K562 (cell line): ENCODE data around the gene FOXP4. TPM values are rescaled to one million over a fixed set of nuclear protein-coding genes. Genes with fewer than 3 reads are reported as not detected.

Source experiments
- ATAC-seq: fragments of 200-7000 bp; cut with Tn5 transposase; 3 replicates; pipeline ENCODE4 v1.9.1; 2020; ENCODE audit warnings: moderate library complexity
- BruUV-seq: library from RNA; stranded (reverse); fragments of 400-500 nt; replicated peaks from 2 replicates; lab custom pipeline; 2021; lab: Mats Ljungman, UMichigan
- CTCF ChIA-PET: fragments of 300-600 bp; formaldehyde crosslinking; extraction: SDS; loops from one replicate; lab custom pipeline; 2021; ENCODE audit warnings: low intra/inter-chr PET ratio; lab: Yijun Ruan, JAX
- POLR2A ChIA-PET: fragments of 300-600, 350-650 bp; sonication (Branson Sonifier 250); formaldehyde crosslinking; extraction: SDS; loops from one replicate; lab custom pipeline; 2021; ENCODE audit warnings: antibody characterized with exemption, inconsistent platforms; lab: Yijun Ruan, JAX
- DNase-seq, 4 experiments: peaks; one replicate each; pipeline versions ENCODE4 v3.0.0 to v3.0.0-alpha.2; 2011 to 2018; ENCODE audit warnings: low spot score in 3 of 4, mixed read lengths in 3 of 4; ENCODE audit errors: extremely low read depth in 1 of 4
- FAIRE-seq: peaks from 2 replicates; lab custom pipeline; 2011; peaks lifted over from hg19 to GRCh38; lab: Jason Lieb, UNC
- H2AFZ ChIP-seq: 2 replicates; pipeline ENCODE4 v1.6.0; 2011; ENCODE audit warnings: low read depth, low read length, control low read depth, inconsistent platforms
- H3K27ac ChIP-seq: fragments of 200-600 bp; 3 replicates; pipeline ENCODE4 v1.8.0; 2011; ENCODE audit warnings: low read depth, mild to moderate bottlenecking, control low read depth, inconsistent platforms, low read length, moderate library complexity, mixed read lengths; ENCODE audit errors: extremely low read depth
- H3K27me3 ChIP-seq, 2 experiments: fragments of 300-600 bp in 1 of 2; 2 replicates in 1 of 2; 3 replicates in 1 of 2; pipeline versions ENCODE4 v1.6.0 to v1.8.0; 2011; ENCODE audit warnings: inconsistent platforms in 2 of 2, low read length in 2 of 2, mild to moderate bottlenecking in 1 of 2, mixed read lengths in 1 of 2, moderate library complexity in 1 of 2; ENCODE audit not compliant: control insufficient read depth in 2 of 2, insufficient read depth in 2 of 2
- H3K36me3 ChIP-seq: fragments of 300-600 bp; 3 replicates; pipeline ENCODE4 v1.8.0; 2011; ENCODE audit warnings: mild to moderate bottlenecking, low read length, inconsistent platforms; ENCODE audit not compliant: control insufficient read depth, insufficient read depth
- H3K4me1 ChIP-seq, 2 experiments: fragments of 200-600 bp in 1 of 2; replicated peaks in 1 of 2; 2 replicates in 1 of 2; 3 replicates in 1 of 2; pipeline versions ENCODE4 v1.5.1 to v1.8.0; 2011; ENCODE audit warnings: inconsistent platforms in 2 of 2, low read length in 2 of 2, mild to moderate bottlenecking in 1 of 2, mixed read lengths in 1 of 2, moderate library complexity in 1 of 2; ENCODE audit not compliant: control insufficient read depth in 2 of 2, insufficient read depth in 2 of 2
- H3K4me2 ChIP-seq: 2 replicates; pipeline ENCODE4 v1.6.1; 2011; ENCODE audit warnings: low read length, control low read depth, inconsistent platforms, mixed read lengths; ENCODE audit not compliant: insufficient read depth
- H3K4me3 ChIP-seq: fragments of 200-600 bp; sonication (generic), shearing (Covaris generic); 2 replicates; pipeline ENCODE4 v1.5.1; 2016; ENCODE audit warnings: control low read depth, inconsistent platforms
- H3K79me2 ChIP-seq: fragments of 200-600 bp; 3 replicates; pipeline ENCODE4 v1.8.0; 2011; ENCODE audit warnings: low read length, inconsistent platforms; ENCODE audit not compliant: control insufficient read depth, insufficient read depth
- H3K9ac ChIP-seq, 2 experiments: 2 replicates each; pipeline versions ENCODE4 v1.6.0 to v1.6.1; 2011; ENCODE audit warnings: low read depth in 2 of 2, low read length in 2 of 2, control low read depth in 1 of 2, inconsistent platforms in 1 of 2, mild to moderate bottlenecking in 1 of 2, mixed read lengths in 1 of 2; ENCODE audit not compliant: insufficient read depth in 1 of 2
- H3K9me1 ChIP-seq: one replicate; pipeline ENCODE4 v1.6.0; 2011; ENCODE audit warnings: inconsistent platforms, mild to moderate bottlenecking, low read length, moderate library complexity; ENCODE audit not compliant: control insufficient read depth, insufficient read depth
- H3K9me3 ChIP-seq: replicated peaks from 2 replicates; pipeline ENCODE4 v1.5.1; 2011; ENCODE audit warnings: low read depth, low read length, inconsistent platforms; ENCODE audit not compliant: control insufficient read depth, insufficient read depth
- H4K20me1 ChIP-seq: replicated peaks from 2 replicates; pipeline ENCODE4 v1.6.1; 2011; ENCODE audit warnings: low read length, inconsistent platforms, mixed read lengths; ENCODE audit not compliant: control insufficient read depth, insufficient read depth
- BCOR ChIP-seq: fragments of 450-650 bp; IDR thresholded peaks from 2 replicates; pipeline ENCODE4 v1.6.1; 2016
- ETS2 ChIP-seq: IDR thresholded peaks from 2 replicates; pipeline ENCODE4 v1.6.1; 2016; ENCODE audit warnings: borderline replicate concordance, missing genetic modification characterization, mild to moderate bottlenecking, moderate library complexity, missing compliant biosample characterization; ENCODE audit not compliant: poor library complexity, severe bottlenecking
- IRF1 ChIP-seq: sonication (generic); formaldehyde crosslinking; IDR thresholded peaks from 2 replicates; pipeline ENCODE4 v1.8.0; 2022; ENCODE audit warnings: missing genetic modification reagents, mild to moderate bottlenecking, borderline replicate concordance
- NCOA1 ChIP-seq: fragments of 450-650 bp; IDR thresholded peaks from 2 replicates; pipeline ENCODE4 v1.6.1; 2016; ENCODE audit warnings: low read depth
- PCBP2 ChIP-seq: fragments of 200-400 bp; formaldehyde crosslinking; IDR thresholded peaks from 2 replicates; pipeline ENCODE4 v1.6.1; 2018; ENCODE audit warnings: low read length, low read depth, mild to moderate bottlenecking, moderate library complexity; ENCODE audit not compliant: poor library complexity, severe bottlenecking
- RAD51 ChIP-seq: fragments of 450-650 bp; IDR thresholded peaks from 2 replicates; pipeline ENCODE4 v1.7.1; 2016; ENCODE audit warnings: low read depth, mild to moderate bottlenecking, borderline replicate concordance
- RBM14 ChIP-seq: fragments of 200-400 bp; formaldehyde crosslinking; IDR thresholded peaks from 2 replicates; pipeline ENCODE4 v1.6.1; 2018; ENCODE audit warnings: low read depth, mild to moderate bottlenecking, low read length, moderate library complexity, borderline replicate concordance; ENCODE audit not compliant: insufficient read depth
- RBM25 ChIP-seq: fragments of 200-400 bp; formaldehyde crosslinking; IDR thresholded peaks from 2 replicates; pipeline ENCODE4 v1.6.1; 2018; ENCODE audit warnings: low read length, low read depth, moderate library complexity; ENCODE audit not compliant: severe bottlenecking
- RCOR1 ChIP-seq, 2 experiments: IDR thresholded peaks; 2 replicates each; pipeline ENCODE4 v1.6.1; 2012; ENCODE audit warnings: low read depth in 2 of 2, low read length in 2 of 2, borderline replicate concordance in 1 of 2, improper control_type of control experiment in 1 of 2
- SIN3A ChIP-seq, 2 experiments: fragments of 150-350 bp in 1 of 2; IDR thresholded peaks; 2 replicates each; pipeline ENCODE4 v1.6.1; 2011 to 2016; ENCODE audit warnings: borderline replicate concordance in 2 of 2, low read depth in 2 of 2, low read length in 2 of 2, mild to moderate bottlenecking in 2 of 2, moderate library complexity in 2 of 2; ENCODE audit not compliant: control insufficient read depth in 1 of 2
- ZFP36 ChIP-seq: fragments of 150-350 bp; IDR thresholded peaks from 2 replicates; pipeline ENCODE4 v1.6.1; 2018; ENCODE audit warnings: low read length, low read depth; ENCODE audit not compliant: partially characterized antibody
- ZNF780A ChIP-seq: fragments of 250-450 bp; sonication (Bioruptor Pico); IDR thresholded peaks from 2 replicates; pipeline ENCODE4 v1.5.0; 2021; ENCODE audit warnings: mild to moderate bottlenecking
- ZNF830 ChIP-seq: fragments of 250-450 bp; sonication (Bioruptor Pico); IDR thresholded peaks from 2 replicates; pipeline ENCODE4 v1.5.0; 2021; ENCODE audit warnings: mild to moderate bottlenecking
- WGBS: fragments of 100-300 bp; shearing (Covaris generic); methylation state at CpG from one replicate; pipeline ENCODE4 v1.1.6; 2016; ENCODE audit warnings: low coverage, mixed read lengths; ENCODE audit not compliant: insufficient coverage; ENCODE audit errors: missing lambda C conversion rate; 5-methylcytosine and 5-hydroxymethylcytosine counted together
- in situ Hi-C: fragments of 300-500 bp; cut with MboI; formaldehyde crosslinking; loops from 4 replicates; pipeline ENCODE4 v1.15.0; 2018; ENCODE audit warnings: inconsistent platforms, mixed read lengths
- intact Hi-C: fragments of 100-400 bp; cut with micrococcal nuclease; formaldehyde crosslinking; loops from 2 replicates; pipeline ENCODE4 v1.14.2; 2022
- polyA plus RNA-seq, 8 experiments: library from polyadenylated mRNA; depleted of rRNA in 4 of 8; stranded (reverse) in 5 of 8; unstranded in 3 of 8; fragments of >200 nt; fragmentation: Nextera tagmentation in 2 of 8; fragmentation: Illumina TruSeq in 1 of 8; extraction: Ambion mirVana in 2 of 8; extraction: Trizol in 1 of 8; gene quantifications; 2 replicates each; pipeline versions ENCODE4 v1.2.1 to v1.2.3, GENCODE V29; 2011 to 2014; ENCODE audit warnings: inconsistent platforms in 1 of 8, missing spikeins in 1 of 8
- total RNA-seq, 7 experiments: library from RNA; depleted of rRNA in 6 of 7; stranded (reverse); fragments of >200 nt in 6 of 7; fragmentation: Illumina TruSeq in 2 of 7; extraction: Trizol in 2 of 7; gene quantifications; 2 replicates each; pipeline versions ENCODE4 v1.2.1 to v1.2.3, GENCODE V29; 2011 to 2021; ENCODE audit warnings: low replicate concordance in 1 of 7

Gene FOXP4
- total and polyA plus RNA-seq, 9 of the 15 experiments (the other 6 are each of a cell fraction or from before 2014, with no cell fraction given), result 0.11 to 29.4 (median 2.3) TPM

DNA sequence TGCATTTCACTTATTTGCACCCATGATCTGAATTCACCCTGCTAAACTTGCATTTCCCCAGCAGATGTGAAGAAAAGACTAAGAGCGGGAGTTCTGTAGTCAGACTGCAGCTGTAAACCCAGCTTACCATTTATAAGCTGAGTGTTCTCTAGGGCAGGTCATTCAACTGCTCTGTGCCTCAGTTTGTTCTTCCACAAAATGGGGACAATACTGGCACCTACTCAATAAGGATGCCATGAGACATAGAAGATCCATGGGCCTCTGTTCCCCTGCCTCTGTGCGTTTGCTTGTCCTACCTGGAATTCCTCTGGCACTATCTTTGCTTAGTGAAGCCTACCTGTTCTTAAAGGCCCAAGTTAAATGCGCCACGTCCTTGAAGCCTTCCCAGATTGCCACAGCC lies 79.8 kb downstream of the FOXP4 start:
- Histone ChIP-seq H3K9ac (no peak overlapping the region), H3K9me3 (0 out of 2 replicates have a peak, but pooled peaks cover 3% of the 10 kb centered on the region), H3K9me1 (no peaks in the 10 kb centered on the region), H3K4me2 (no peak overlapping the region), H3K27ac (no peak overlapping the region), H3K27me3 (peaks cover 42 to 69% of the 10 kb centered on the region in 2 experiments), H2AFZ (no peak overlapping the region), H3K4me1 (no peaks in the 10 kb centered on the region), H3K79me2 (no peaks in the 10 kb centered on the region), H4K20me1 (peaks cover 6% of the 10 kb centered on the region; the same call in 1 of the 2 replicates)
- DNase-seq (no peak), FAIRE-seq (no peak)
- WGBS, result 5% methylated on average over 4 of the region's 4 CpGs
- in situ Hi-C loops, result no loop called here
- TF ChIP-seq RBM14 (no peak), BCOR (0 out of 2 replicates have a peak, but pooled peaks have one; percentile 28), RAD51 (no peak), ZNF830 (no peak), ETS2 (tag) (no peak), RBM25 (peak; percentile 89), ZFP36 (peak; percentile 42), IRF1 (CRISPR knock-in tag) (no peak), SIN3A (IDR thresholded peaks at IDR 0.05; ENCODE audit: borderline replicate concordance in 2 of 2, control insufficient read depth in 1 of 2, low read depth in 2 of 2, low read length in 2 of 2) (no peak), NCOA1 (no peak), RCOR1 (IDR thresholded peaks at IDR 0.05; ENCODE audit: borderline replicate concordance in 1 of 2, low read depth in 2 of 2, low read length in 2 of 2) (no peak), PCBP2 (no peak), ZNF780A (no peak)
- TF ChIP-seq, all 486 proteins: peak for 3
- intact Hi-C loops, result no loop called here
- H3K4me3 ChIP-seq, result no peak overlapping the region
- ChIA-PET CTCF (no interaction called here), POLR2A (interaction anchor here (1.5 kb wide), 1 partner anchor 25 kb away, joined by 3 read pairs; no protein-coding TSS in a partner anchor)
- no peak for ATAC-seq
- no TSS peak for BruUV-seq
- no peaks in the 10 kb centered on the region for H3K36me3 ChIP-seq
